ENCODE measurements around the gene CCDC192. TPM values are rescaled to one million over a fixed set of nuclear protein-coding genes. Genes with fewer than 3 reads are reported as not detected.

Gene CCDC192
- polyA plus RNA-seq, 2 of the 4 experiments (the other 2 are of a cell fraction), result not detected

DNA sequence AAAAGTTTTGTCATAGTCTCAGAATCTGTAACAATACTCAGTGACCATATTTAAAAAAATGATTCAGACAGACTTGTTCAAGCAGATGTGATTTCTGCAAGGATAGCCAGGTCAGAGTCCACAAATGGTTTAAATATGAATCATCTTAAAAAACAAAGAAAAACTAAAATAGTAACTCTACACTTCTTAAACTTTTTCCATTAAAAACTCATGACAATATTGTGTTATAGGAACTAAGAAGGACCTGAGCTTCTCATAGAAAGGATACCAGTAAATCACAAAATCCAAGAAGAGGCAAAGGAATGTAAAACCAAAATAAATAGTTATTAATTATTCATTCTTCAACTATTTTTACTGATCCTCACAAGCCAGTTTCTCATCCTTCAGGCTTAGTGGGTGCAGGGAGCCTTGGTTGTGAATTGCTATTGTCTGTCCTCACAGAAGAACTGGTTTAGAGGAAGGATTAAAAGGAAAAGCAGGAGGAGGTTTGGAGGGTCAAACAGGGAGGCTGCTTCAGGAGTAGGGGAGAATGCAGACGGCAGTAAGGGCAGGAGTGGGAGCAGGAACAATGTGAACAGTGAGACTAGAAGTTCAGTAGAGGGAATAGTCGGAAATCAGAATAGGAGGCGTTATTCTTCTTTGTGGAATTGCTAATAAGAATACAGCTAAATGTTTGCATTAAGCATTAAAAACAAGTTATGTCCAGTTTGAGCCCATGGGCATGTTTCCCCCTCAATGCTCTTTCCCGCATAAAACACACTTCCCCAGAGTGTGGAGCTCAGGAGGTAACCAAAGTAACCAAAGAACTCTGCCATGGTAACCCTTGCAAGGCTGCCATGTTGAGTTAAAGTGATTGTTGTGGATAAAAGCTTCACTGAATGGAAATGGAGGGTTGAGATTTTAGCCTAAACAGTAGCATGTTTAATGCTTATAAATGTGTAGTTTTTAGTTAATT, 110.7 kb downstream of the CCDC192 start (continued):
- no peak for TF ChIP-seq NR3C1 (IDR thresholded peaks at IDR 0.05)
- TF ChIP-seq ZNF302 (CRISPR knock-in tag; IDR thresholded peaks at IDR 0.05), result no peak
- TF ChIP-seq, protein P1, sequence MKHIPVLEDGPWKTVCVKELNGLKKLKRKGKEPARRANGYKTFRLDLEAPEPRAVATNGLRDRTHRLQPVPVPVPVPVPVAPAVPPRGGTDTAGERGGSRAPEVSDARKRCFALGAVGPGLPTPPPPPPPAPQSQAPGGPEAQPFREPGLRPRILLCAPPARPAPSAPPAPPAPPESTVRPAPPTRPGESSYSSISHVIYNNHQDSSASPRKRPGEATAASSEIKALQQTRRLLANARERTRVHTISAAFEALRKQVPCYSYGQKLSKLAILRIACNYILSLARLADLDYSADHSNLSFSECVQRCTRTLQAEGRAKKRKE (CRISPR knock-in tag; IDR thresholded peaks at IDR 0.05; ENCODE audit: low read depth), result no peak
- no peak for TF ChIP-seq CBX2 (IDR thresholded peaks at IDR 0.05; ENCODE audit: borderline replicate concordance, low read depth)
- TF ChIP-seq CBX8 (IDR thresholded peaks at IDR 0.05), result no peak
- TF ChIP-seq, protein P2, sequence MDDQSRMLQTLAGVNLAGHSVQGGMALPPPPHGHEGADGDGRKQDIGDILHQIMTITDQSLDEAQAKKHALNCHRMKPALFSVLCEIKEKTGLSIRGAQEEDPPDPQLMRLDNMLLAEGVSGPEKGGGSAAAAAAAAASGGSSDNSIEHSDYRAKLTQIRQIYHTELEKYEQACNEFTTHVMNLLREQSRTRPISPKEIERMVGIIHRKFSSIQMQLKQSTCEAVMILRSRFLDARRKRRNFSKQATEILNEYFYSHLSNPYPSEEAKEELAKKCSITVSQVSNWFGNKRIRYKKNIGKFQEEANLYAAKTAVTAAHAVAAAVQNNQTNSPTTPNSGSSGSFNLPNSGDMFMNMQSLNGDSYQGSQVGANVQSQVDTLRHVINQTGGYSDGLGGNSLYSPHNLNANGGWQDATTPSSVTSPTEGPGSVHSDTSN (IDR thresholded peaks at IDR 0.05), result no peak
- no peak for TF ChIP-seq CEBPB (IDR thresholded peaks at IDR 0.05)
- no peak for TF ChIP-seq HEYL (CRISPR knock-in tag; IDR thresholded peaks at IDR 0.05)
- TF ChIP-seq HOXB5 (CRISPR knock-in tag; IDR thresholded peaks at IDR 0.05), result no peak

DNA sequence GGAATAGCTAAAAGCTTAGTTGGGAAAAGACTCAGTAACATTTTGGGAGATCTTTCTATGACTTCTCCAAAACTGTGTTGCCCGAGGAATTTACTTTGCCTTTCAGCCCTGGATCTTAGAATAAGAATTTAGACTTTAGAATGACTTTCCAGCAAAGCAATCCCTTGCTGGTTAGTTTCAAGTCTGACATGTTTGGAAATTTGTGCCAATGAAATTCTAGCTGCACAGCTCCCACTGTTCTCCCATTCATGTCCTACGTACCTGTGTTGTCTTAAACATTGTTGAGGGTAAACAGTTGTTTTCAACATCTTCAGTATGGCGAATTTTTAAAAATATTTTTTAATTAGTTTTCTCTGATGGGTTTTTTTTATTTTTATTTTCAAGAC, 111.4 kb downstream of the CCDC192 start:
- H3K4me1 ChIP-seq, result peaks cover 34% of the 10 kb centered on the region
- no peak for TF ChIP-seq SREBF2 (IDR thresholded peaks at IDR 0.05)
- no peak for TF ChIP-seq BHLHE40 (IDR thresholded peaks at IDR 0.05; ENCODE audit: low read depth, low read length)
- no peak for TF ChIP-seq ZC3H11A (IDR thresholded peaks at IDR 0.05)
- no peak for TF ChIP-seq FOXS1 (CRISPR knock-in tag; IDR thresholded peaks at IDR 0.05)
- TF ChIP-seq ZNF302 (CRISPR knock-in tag; IDR thresholded peaks at IDR 0.05), result no peak
- no peak for TF ChIP-seq RCOR1 (IDR thresholded peaks at IDR 0.05; ENCODE audit: low read depth, low read length)
- TF ChIP-seq KDM1A (IDR thresholded peaks at IDR 0.05; ENCODE audit: low read depth), result no peak
- TF ChIP-seq HOXB5 (CRISPR knock-in tag; IDR thresholded peaks at IDR 0.05), result no peak
- no peak for TF ChIP-seq RAD21 (conservative IDR thresholded peaks at IDR 0.05 in 1 of 2, IDR thresholded peaks at IDR 0.05 in 1 of 2)
- TF ChIP-seq, protein P3, sequence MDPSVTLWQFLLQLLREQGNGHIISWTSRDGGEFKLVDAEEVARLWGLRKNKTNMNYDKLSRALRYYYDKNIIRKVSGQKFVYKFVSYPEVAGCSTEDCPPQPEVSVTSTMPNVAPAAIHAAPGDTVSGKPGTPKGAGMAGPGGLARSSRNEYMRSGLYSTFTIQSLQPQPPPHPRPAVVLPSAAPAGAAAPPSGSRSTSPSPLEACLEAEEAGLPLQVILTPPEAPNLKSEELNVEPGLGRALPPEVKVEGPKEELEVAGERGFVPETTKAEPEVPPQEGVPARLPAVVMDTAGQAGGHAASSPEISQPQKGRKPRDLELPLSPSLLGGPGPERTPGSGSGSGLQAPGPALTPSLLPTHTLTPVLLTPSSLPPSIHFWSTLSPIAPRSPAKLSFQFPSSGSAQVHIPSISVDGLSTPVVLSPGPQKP (IDR thresholded peaks at IDR 0.05; ENCODE audit: low read depth, low read length), result no peak
- TF ChIP-seq ESRRA (IDR thresholded peaks at IDR 0.05; ENCODE audit: borderline replicate concordance, low read length), result no peak
- TF ChIP-seq EP300 (IDR thresholded peaks at IDR 0.05), result no peak
- no peak for TF ChIP-seq POLR2AphosphoS2 (conservative IDR thresholded peaks at IDR 0.05; ENCODE audit: low read length)
- TF ChIP-seq MAZ (IDR thresholded peaks at IDR 0.05; ENCODE audit: borderline replicate concordance, low read depth, low read length), result no peak
- WGBS (ENCODE audit: missing lambda C conversion rate), result 77% methylated on average over 3 of the region's 3 CpGs
- FAIRE-seq, result no peak
- no peak for DNase-seq (ENCODE audit: low read depth in 1 of 2, low spot score in 1 of 2)
- POLR2A ChIA-PET, result no interaction called here
- peak overlapping the region; percentile 68 for H3K4me2 ChIP-seq
- CTCF ChIA-PET, result interaction anchor here (0.8 to 1.5 kb wide), 3 partner anchors 18 to 387 kb away, joined by 3 read pairs; no protein-coding TSS in a partner anchor
- ATAC-seq, result no peak
- no peak overlapping the region for H3K4me3 ChIP-seq
- peak overlapping the region; percentile 81 to 86 for H3K27ac ChIP-seq
- H3K9me3 ChIP-seq, result no peaks in the 10 kb centered on the region
